ENCODE results near the gene KRIT1.

KRIT1 gene

GRCh38 chr7:92266415-92267241 lies 20.9 kb upstream of the KRIT1 start:
- no peak overlapping the region for H3K9ac ChIP-seq (ENCODE audit: low read depth, low read length)
- no peak for TF ChIP-seq CTCF (IDR thresholded peaks at IDR 0.05; ENCODE audit: borderline replicate concordance, extremely low read depth, low read length, poor library complexity, severe bottlenecking)
- no peak for TF ChIP-seq EZH2 (IDR thresholded peaks at IDR 0.05; ENCODE audit: borderline replicate concordance, low read depth, low read length, severe bottlenecking)
- ATAC-seq (ENCODE audit: insufficient read depth, low read depth) (no peak), DNase-seq (no peak)
- H3K4me1 ChIP-seq (ENCODE audit: insufficient read depth, low read length), result no peaks in the 10 kb centered on the region
- no peak overlapping the region for H2AFZ ChIP-seq (ENCODE audit: low read depth, low read length)
- no peak overlapping the region for H3K27ac ChIP-seq (ENCODE audit: low read length)
- H3K4me2 ChIP-seq (ENCODE audit: insufficient read depth, low read length), result no peak overlapping the region
- H3K36me3 ChIP-seq (ENCODE audit: insufficient read depth, low read length), result peaks cover 9% of the 10 kb centered on the region; the same call in 1 of the 2 replicates
- H3K27me3 ChIP-seq (ENCODE audit: insufficient read depth, low read length, poor library complexity), result no peaks in the 10 kb centered on the region
- H3K9me3 ChIP-seq (ENCODE audit: insufficient read depth, low read length, severe bottlenecking), result peaks cover 8% of the 10 kb centered on the region
- peaks cover 3% of the 10 kb centered on the region; the same call in 1 of the 2 replicates for H4K20me1 ChIP-seq (ENCODE audit: insufficient read depth, low read length)
- H3K79me2 ChIP-seq (ENCODE audit: insufficient read depth, low read length), result peaks cover 58% of the 10 kb centered on the region
- H3K4me3 ChIP-seq (ENCODE audit: low read depth in 1 of 2, low read length in 2 of 2), result no peak overlapping the region

GRCh38 chr7:92260248-92260781 lies 14.6 kb upstream of the KRIT1 start:
- H3K9me3 ChIP-seq (ENCODE audit: insufficient read depth, low read length, severe bottlenecking), result peaks cover 8% of the 10 kb centered on the region

GRCh38 chr7:92259610-92260247 lies 14.0 kb upstream of the KRIT1 start:
- peaks cover 8% of the 10 kb centered on the region for H3K9me3 ChIP-seq (ENCODE audit: insufficient read depth, low read length, severe bottlenecking)
- H3K4me1 ChIP-seq (ENCODE audit: insufficient read depth, low read length), result no peaks in the 10 kb centered on the region
- H4K20me1 ChIP-seq (ENCODE audit: insufficient read depth, low read length), result no peaks in the 10 kb centered on the region; the same call in 1 of the 2 replicates
- H3K27me3 ChIP-seq (ENCODE audit: insufficient read depth, low read length, poor library complexity), result no peaks in the 10 kb centered on the region
- no peak overlapping the region for H3K4me3 ChIP-seq (ENCODE audit: low read depth in 1 of 2, low read length in 2 of 2)
- H3K4me2 ChIP-seq (ENCODE audit: insufficient read depth, low read length), result no peak overlapping the region
- no peak overlapping the region for H3K9ac ChIP-seq (ENCODE audit: low read depth, low read length)
- ATAC-seq (ENCODE audit: insufficient read depth, low read depth) (no peak), DNase-seq (no peak)
- H2AFZ ChIP-seq (ENCODE audit: low read depth, low read length), result no peak overlapping the region
- no peak overlapping the region for H3K27ac ChIP-seq (ENCODE audit: low read length)
- H3K36me3 ChIP-seq (ENCODE audit: insufficient read depth, low read length), result peaks cover 5% of the 10 kb centered on the region; the same call in 1 of the 2 replicates
- H3K79me2 ChIP-seq (ENCODE audit: insufficient read depth, low read length), result peaks cover 82% of the 10 kb centered on the region
- TF ChIP-seq CTCF (IDR thresholded peaks at IDR 0.05; ENCODE audit: borderline replicate concordance, extremely low read depth, low read length, poor library complexity, severe bottlenecking) (no peak), EZH2 (IDR thresholded peaks at IDR 0.05; ENCODE audit: borderline replicate concordance, low read depth, low read length, severe bottlenecking) (no peak)

More at GRCh38 chr7:92260248-92260781, 14.6 kb upstream of the KRIT1 start:
- H4K20me1 ChIP-seq (ENCODE audit: insufficient read depth, low read length), result peaks cover under 1% of the 10 kb centered on the region; the same call in 1 of the 2 replicates
- no peaks in the 10 kb centered on the region for H3K27me3 ChIP-seq (ENCODE audit: insufficient read depth, low read length, poor library complexity)
- H3K36me3 ChIP-seq (ENCODE audit: insufficient read depth, low read length), result peaks cover 5% of the 10 kb centered on the region; the same call in 1 of the 2 replicates
- H2AFZ ChIP-seq (ENCODE audit: low read depth, low read length), result no peak overlapping the region
- H3K9ac ChIP-seq (ENCODE audit: low read depth, low read length), result no peak overlapping the region
- peaks cover 81% of the 10 kb centered on the region for H3K79me2 ChIP-seq (ENCODE audit: insufficient read depth, low read length)
- H3K27ac ChIP-seq (ENCODE audit: low read length), result no peak overlapping the region
- DNase-seq (no peak), ATAC-seq (ENCODE audit: insufficient read depth, low read depth) (0 out of 3 replicates have a peak, but pooled peaks have one; percentile 24)
- no peak overlapping the region for H3K4me3 ChIP-seq (ENCODE audit: low read depth in 1 of 2, low read length in 2 of 2)
- TF ChIP-seq CTCF (IDR thresholded peaks at IDR 0.05; ENCODE audit: borderline replicate concordance, extremely low read depth, low read length, poor library complexity, severe bottlenecking) (no peak), EZH2 (IDR thresholded peaks at IDR 0.05; ENCODE audit: borderline replicate concordance, low read depth, low read length, severe bottlenecking) (no peak)
- no peak overlapping the region for H3K4me2 ChIP-seq (ENCODE audit: insufficient read depth, low read length)
- no peaks in the 10 kb centered on the region for H3K4me1 ChIP-seq (ENCODE audit: insufficient read depth, low read length)

All from DND-41 (cell line).